ENCODE data around the gene S100Z. TPM values are rescaled to one million over a fixed set of nuclear protein-coding genes. Genes with fewer than 3 reads are reported as not detected.

The S100Z gene
- total RNA-seq, 1 donor from 2014 or later, result 4.3 TPM

- no peak for DNase-seq (ENCODE audit: low spot score)
These were observed 103.2 kb downstream of the S100Z start, which contains the start of gene CRHBP for GRCh38 chr5:76952795-76953536. Gene CRHBP, plus strand, starts transcription at chr5:76953045. Its CDS starts 90 bp downstream, at chr5:76953135.

GRCh38 chr5:76953551-76954382 lies 104.0 kb downstream of the S100Z start:
- peak; percentile 6 for DNase-seq (ENCODE audit: low spot score)

GRCh38 chr5:76954383-76954763 lies 104.6 kb downstream of the S100Z start:
- DNase-seq (ENCODE audit: low spot score), result no peak

DNA sequence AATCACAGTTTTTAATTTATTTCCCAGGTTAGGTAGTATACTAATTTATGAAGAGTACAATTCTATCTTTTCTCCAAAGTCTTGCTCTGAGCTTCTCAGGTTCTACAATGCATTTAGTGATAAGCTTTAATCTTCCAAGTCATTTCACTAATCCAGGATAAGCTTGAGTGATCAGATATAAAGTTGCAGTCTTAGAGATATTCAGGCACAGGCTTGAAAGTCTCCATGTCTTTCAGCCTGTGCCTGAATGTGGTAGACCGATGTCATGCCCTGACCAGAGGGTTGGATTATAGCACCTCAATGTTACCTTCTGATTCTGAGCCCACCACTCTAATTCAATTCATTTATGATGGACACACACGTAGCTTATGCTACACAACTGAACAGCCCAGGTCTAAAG lies 106.2 kb downstream of the S100Z start:
- no peak for DNase-seq (ENCODE audit: low spot score)

DNA sequence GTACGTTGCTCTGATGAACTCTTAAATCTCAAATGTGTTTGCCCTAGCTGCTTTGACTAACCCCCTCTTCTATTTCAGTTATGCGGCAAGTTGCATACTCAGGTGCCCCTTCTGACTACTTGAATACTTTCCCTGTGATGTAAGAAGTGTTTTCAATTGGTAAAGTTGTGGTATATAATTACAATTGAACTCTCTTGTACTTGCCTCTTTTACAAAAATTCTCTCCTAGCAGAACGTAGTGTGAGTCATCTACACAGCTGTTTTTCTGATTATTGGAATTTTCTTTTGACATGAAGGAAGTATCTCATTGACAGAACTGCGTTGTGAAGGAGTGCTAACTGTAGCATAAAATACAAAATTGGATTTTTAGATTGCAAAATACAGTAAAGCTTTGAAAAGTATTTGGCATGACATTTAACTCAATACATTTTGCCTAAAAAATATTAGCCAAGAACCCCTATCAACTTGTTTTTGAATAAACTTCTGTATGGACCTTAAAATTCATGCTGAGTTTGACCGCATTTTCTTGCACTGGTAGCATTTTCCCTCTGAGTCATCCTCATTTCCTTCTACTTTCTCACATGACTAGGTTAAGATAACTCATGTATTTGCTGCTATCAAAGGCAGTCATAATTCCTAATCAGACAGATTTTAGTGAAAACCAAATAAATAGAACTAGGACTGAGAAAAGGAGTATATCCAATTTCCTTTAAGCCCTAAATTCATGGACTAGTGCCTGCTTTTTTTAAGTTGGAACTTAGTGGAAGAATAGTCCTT lies 109.4 kb downstream of the S100Z start:
- DNase-seq (ENCODE audit: low spot score), result peak; percentile 23

DNA sequence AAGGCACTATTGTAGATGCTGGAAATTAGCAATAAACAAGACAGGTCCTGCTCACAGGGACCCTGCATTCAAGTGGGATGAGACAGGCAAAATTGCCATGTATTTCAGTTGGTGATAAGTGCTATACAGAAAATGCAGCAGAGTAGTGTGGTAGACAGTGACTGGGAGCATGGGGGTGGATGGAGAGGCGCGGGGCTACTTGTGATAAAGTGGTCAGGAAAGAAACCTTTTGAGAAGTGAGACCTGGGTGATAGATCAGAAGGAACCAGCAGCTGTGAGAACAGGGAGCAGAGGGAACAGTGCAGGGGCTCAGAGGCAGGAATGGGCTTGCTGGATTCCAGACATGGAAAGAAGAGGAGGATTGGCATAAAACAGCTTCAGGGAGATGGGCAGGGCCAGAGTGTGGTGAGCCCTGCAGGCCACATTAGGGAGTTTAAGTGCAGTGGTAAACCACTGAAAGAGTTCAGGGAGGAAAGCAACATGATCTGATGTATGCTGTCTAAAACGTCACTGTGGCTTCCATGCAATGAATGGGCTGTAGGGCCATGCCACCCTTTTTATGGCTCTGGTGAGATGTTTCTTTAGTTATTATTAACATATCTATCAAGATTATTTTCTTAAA lies 110.3 kb downstream of the S100Z start:
- no peak for DNase-seq (ENCODE audit: low spot score)

DNA sequence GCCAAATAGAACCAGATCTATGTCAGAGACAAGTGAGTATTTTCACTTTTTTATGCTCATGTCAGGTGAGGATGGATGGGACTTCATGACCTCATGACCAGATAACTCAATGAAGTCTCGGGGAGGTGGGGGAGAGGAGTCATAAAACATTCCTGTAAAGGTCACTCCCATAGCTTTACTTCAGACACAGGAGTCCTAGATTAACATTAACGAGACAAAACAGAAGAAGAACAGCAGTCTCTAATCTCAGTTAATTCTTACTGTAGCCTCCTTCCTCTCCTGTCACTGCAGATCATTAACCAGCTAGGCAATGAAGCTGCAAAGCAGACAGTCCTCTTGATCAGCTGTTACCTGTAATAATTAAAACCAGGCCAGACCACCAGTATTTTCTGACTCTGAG lies 114.2 kb downstream of the S100Z start:
- no peak for DNase-seq (ENCODE audit: low spot score)

Other genes starting within 250 kb of the S100Z start
- gene F2RL2, start 226.6 kb upstream of the S100Z start, total RNA-seq (ENCODE audit: insufficient read depth, low replicate concordance), result 0.96 TPM
- 13.5 TPM for gene F2R, start 133.9 kb upstream of the S100Z start, total RNA-seq (ENCODE audit: insufficient read depth, low replicate concordance)
- 3.9 TPM for gene F2RL1, start 31.0 kb upstream of the S100Z start, total RNA-seq (ENCODE audit: insufficient read depth, low replicate concordance)
- 0.96 TPM for gene CRHBP, start 103.0 kb downstream of the S100Z start, total RNA-seq (ENCODE audit: insufficient read depth, low replicate concordance)
- gene AGGF1, start 180.4 kb downstream of the S100Z start, total RNA-seq (ENCODE audit: insufficient read depth, low replicate concordance), result 30.3 TPM
- 15.2 TPM for gene ZBED3, start 237.3 kb downstream of the S100Z start, total RNA-seq (ENCODE audit: insufficient read depth, low replicate concordance)

All from umbilical cord (tissue), 2 donors.